Endothelial cell of coronary artery (primary cell): ENCODE measurements around the gene DDX5. TPM values are rescaled to one million over a fixed set of nuclear protein-coding genes. Genes with fewer than 3 reads are reported as not detected.

Source experiments
- total RNA-seq: library from RNA; depleted of rRNA; stranded (reverse); fragments of >200 nt; gene quantifications from 2 replicates; pipeline ENCODE4 v1.2.3, GENCODE V29; 2014

DDX5 gene
- total RNA-seq, result 430 and 665 TPM in 2 replicates

DNA sequence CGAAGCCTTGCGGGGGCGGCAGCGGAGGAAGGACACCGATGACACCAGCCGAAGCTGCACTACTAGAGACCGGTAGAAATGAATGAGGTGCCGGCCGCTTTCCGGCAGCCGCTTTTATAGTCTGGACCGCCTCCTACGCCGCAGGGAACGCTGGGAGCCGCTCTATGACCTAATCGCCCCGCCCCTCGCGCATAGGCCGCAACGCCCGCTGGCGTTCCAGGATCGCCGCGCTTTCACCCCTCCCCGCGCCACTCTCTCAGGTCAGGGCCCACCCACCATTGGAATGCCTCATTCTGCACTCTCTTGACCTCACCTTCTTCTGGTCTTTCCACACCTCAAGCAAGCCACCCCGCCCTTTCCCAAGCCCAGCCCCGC is at the start of gene DDX5:
Gene DDX5, minus strand, starts transcription at position 89 of the 375 bp plus-strand sequence. CDS start 170 bp downstream, outside the sequence.

GRCh38 chr17:64506576-64507412 is 705 bp upstream of the DDX5 start, which contains the start of gene CEP95:
Gene CEP95 (plus strand): TSS chr17:64506977. CDS start chr17:64507098, 121 bp downstream.

GRCh38 chr17:64496786-64497564 is 9.1 kb downstream of the DDX5 start, which contains the start of gene POLG2:
Gene POLG2 (minus strand): TSS chr17:64497054. CDS start chr17:64496968, 86 bp downstream.

DNA sequence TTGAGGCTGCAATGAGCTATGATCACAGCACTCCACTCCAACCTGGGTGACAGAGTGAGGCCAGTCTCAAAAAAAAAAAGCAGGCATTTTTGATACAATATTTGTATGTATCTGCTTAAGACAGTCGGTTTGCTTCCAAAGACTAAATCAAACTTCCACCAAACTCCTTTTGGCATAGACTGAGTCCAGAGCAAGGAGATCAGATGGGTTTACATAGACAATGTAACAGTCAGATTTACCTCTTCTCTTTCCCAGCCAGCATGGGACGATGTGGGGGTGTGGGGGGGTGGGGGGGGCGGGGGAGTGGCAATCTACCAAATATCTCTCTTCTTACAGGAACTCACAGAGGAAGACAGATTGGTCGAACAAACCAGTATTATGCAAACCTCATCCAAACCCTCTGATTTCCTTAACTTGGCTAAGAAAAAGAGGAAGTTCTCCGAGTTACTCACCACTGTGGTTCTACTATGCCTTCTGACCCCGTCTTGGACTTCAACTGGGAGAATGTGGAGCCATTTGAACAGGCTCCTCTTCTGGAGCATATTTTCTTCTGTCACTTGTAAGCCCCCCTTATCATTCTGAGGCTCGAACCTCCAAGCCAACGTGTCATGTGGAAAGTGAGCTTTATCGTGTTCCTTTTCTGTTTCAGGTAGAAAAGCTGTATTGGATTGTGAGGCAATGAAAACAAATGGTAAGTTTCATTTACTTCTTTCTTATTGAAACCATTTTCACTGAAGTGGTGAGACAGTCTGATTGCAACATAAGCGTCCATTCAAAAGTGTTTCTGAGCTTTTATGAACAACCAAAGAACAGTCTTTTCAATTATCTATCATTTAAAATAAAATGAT is 57.2 kb downstream of the DDX5 start, which contains the start of gene MILR1:
Gene MILR1, plus strand, starts transcription at position 451 of the 848 bp plus-strand sequence. Its CDS starts 54 bp downstream, at position 505.

Other genes starting within 250 kb of the DDX5 start
- gene TEX2, start 243.0 kb downstream of the DDX5 start, total RNA-seq, result 17.8 and 23.7 TPM in 2 replicates
- 531 and 585 TPM in 2 replicates for gene PECAM1, start 115.4 kb downstream of the DDX5 start, total RNA-seq
- gene MILR1, start 57.2 kb downstream of the DDX5 start, total RNA-seq, result 2.7 and 6.9 TPM in 2 replicates
- 7.2 and 12.2 TPM in 2 replicates for gene POLG2, start 9.2 kb downstream of the DDX5 start, total RNA-seq
- gene CEP95, start 688 bp upstream of the DDX5 start, total RNA-seq, result 18.3 and 21.6 TPM in 2 replicates
- 181 and 255 TPM in 2 replicates for gene SMURF2, start 156.0 kb upstream of the DDX5 start, total RNA-seq